GM08714 (cell line): ENCODE measurements around the gene NR2F2.

ENCODE experiments used
- H3K4me3 ChIP-seq: fragments of 200-500 bp; sonication (Bioruptor generic); 2 replicates; pipeline ENCODE4 v1.5.1; 2014; ENCODE audit warnings: mild to moderate bottlenecking, low read length, inconsistent platforms
- ZNF274 ChIP-seq: IDR thresholded peaks from 2 replicates; pipeline ENCODE4 v1.6.1; 2012; ENCODE audit warnings: mild to moderate bottlenecking, low read depth, low read length

The NR2F2 gene

DNA sequence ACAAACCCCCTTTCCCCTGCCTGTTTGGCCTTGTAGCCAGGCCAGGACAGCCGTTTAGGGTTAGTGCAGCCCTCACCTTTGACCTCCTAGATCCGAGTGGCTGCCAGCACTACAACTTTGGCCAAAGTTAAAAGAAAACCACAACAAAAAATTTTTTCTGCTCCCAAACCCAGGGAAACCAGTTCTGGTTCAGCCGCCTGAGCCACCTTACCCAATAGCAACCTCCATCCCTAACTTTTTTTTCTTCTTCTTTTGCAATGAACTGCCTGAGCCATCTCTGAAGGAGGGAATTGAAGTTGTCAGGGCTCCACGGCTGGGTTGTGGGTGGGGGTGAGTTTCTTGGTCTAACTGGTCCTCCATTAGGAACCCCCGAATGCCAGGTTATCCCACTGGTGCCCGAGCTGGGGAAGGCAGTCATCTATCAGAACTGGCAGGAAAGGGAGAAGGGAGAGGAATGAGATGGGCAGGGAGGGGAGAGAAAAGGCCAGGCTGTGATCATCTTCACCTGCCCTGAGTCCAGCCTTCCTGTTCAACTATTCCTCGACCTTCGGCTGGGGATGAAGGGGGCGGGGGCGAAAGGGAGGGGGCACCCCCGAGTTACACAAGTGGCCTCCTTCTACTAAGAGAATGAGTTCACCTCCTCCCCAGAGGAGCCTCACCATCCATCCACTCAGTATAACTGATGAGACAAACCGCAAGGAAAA lies 6.2 kb upstream of the NR2F2 start:
- TF ChIP-seq ZNF274, result no peak
- no peak overlapping the region for H3K4me3 ChIP-seq

GRCh38 chr15:96324940-96325540 lies 5.5 kb upstream of the NR2F2 start:
- no peak overlapping the region for H3K4me3 ChIP-seq

GRCh38 chr15:96325541-96326327 lies 4.8 kb upstream of the NR2F2 start:
- TF ChIP-seq ZNF274, result no peak

More at GRCh38 chr15:96324940-96325540, 5.5 kb upstream of the NR2F2 start:
- TF ChIP-seq ZNF274, result no peak

GRCh38 chr15:96326328-96327154 lies 4.0 kb upstream of the NR2F2 start:
- peak overlapping the region; percentile 78 for H3K4me3 ChIP-seq
- no peak for TF ChIP-seq ZNF274

More at GRCh38 chr15:96325541-96326327, 4.8 kb upstream of the NR2F2 start:
- H3K4me3 ChIP-seq, result peak overlapping the region; percentile 78; the same call in 1 of the 2 replicates

DNA sequence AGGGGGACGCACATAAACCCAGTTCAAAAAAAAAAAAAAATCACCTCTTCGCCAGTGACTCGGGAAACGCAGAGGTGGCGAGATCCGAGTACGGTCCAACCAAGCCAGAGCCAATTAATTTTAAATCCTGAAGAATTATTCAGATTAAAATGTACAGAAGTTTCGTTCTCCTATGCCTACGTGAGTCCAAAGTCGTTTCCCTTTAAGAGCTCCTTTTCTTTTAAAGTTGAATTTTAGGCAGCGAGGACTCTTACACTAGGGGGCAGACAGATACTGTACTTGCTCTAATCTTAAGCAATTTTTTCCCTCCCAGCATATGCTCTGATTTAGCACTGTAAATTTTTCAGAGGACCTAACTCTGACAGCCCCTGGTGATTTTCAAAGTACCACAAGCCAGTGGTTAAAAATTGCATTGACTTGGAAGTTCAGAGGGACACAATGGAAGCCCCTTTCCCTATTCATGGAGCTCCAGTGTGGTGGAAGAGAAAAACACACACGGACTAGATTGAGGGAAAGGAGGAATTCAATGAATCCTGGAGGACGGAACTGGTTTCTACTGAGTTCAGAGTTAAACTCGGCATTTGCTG lies 3.3 kb upstream of the NR2F2 start:
- H3K4me3 ChIP-seq, result peak overlapping the region; percentile 78
- no peak for TF ChIP-seq ZNF274

GRCh38 chr15:96328181-96328876 lies 2.2 kb upstream of the NR2F2 start:
- TF ChIP-seq ZNF274, result no peak
- H3K4me3 ChIP-seq, result no peak overlapping the region

- TF ChIP-seq ZNF274, result no peak
- H3K4me3 ChIP-seq, result no peak overlapping the region
Observed at GRCh38 chr15:96328877-96329195, 1.7 kb upstream of the NR2F2 start.

DNA sequence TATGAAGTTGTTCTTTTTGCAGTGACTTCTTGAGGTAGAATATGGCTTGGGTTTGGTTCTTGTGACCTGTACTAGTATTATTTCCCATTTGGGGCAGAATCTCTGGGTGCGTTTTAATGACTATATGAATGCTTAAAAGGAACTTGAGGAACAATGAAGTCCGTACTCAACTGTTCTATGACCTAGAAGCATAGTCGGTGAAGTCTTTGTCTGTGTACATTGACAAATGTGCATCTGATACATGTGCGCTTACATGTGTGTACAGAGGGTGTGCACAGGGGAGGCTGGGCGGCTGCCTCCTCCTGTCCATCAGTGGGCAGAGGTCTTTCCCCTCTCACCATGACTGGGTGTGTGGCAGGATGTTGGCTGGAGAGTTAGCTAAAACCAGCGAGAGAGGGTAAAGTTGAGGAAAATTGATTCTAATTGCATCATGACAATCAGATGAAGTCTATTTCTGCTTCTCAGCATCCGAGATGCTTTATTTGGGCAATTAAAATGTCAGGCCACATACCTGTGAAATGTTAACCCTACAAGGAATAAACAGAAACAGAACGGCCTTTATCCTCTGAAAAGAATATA lies 1.0 kb upstream of the NR2F2 start:
- TF ChIP-seq ZNF274, result no peak
- H3K4me3 ChIP-seq, result peak overlapping the region; percentile 50; the same call in 1 of the 2 replicates

DNA sequence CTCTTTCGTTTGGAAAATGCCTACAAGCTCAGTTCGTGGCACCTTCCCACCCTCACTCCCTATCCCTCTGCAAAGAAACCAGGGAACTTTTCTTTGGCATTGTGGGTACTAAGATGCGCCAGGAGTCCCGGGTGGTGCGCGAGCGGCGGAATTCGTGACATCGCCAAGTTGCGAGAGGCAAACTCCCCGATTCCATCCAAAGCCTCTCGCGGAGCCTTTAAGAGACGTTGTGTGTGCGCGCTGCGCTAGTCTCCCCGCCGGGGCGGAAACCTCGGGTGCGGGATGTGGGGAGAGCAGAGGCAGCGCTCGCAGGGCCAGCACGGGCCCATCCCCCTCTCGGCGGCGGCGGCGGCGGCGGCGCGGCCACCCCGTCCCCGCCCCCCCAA lies 443 bp upstream of the NR2F2 start:
- H3K4me3 ChIP-seq, result peak overlapping the region; percentile 50; the same call in 1 of the 2 replicates
- no peak for TF ChIP-seq ZNF274

GRCh38 chr15:96331144-96331944 lies 844 bp downstream of the NR2F2 start:
- H3K4me3 ChIP-seq, result peak overlapping the region; percentile 39
- no peak for TF ChIP-seq ZNF274

GRCh38 chr15:96331945-96332636 lies 1.6 kb downstream of the NR2F2 start:
- no peak for TF ChIP-seq ZNF274
- H3K4me3 ChIP-seq, result peak overlapping the region; percentile 67
